Tibial nerve (tissue), 4 donors: ENCODE measurements around the gene SLAIN2.

ENCODE experiments used
- EP300 ChIP-seq, 2 donors: sonication (generic); formaldehyde crosslinking; IDR thresholded peaks; one replicate each; pipeline ENCODE4 v1.6.1; 2017; ENCODE audit warnings: antibody characterized with exemption in 2 of 2, mild to moderate bottlenecking in 1 of 2
- POLR2A ChIP-seq, 2 donors: fragments of 450-650 bp; IDR thresholded peaks; one replicate each; pipeline ENCODE4 v1.6.1; 2017; ENCODE audit warnings: antibody characterized with exemption in 2 of 2, mild to moderate bottlenecking in 2 of 2, moderate library complexity in 2 of 2
- TF ChIP-seq, protein P1 (sequence below), 5 experiments: fragments of 200-600 bp in 3 of 5; fragments of 450-650 bp in 2 of 5; sonication (generic) in 3 of 5; IDR thresholded peaks; one replicate each; pipeline ENCODE4 v1.5.1; 2016 to 2019; ENCODE audit warnings: antibody characterized with exemption in 5 of 5, mild to moderate bottlenecking in 3 of 5, moderate library complexity in 2 of 5

DNA sequence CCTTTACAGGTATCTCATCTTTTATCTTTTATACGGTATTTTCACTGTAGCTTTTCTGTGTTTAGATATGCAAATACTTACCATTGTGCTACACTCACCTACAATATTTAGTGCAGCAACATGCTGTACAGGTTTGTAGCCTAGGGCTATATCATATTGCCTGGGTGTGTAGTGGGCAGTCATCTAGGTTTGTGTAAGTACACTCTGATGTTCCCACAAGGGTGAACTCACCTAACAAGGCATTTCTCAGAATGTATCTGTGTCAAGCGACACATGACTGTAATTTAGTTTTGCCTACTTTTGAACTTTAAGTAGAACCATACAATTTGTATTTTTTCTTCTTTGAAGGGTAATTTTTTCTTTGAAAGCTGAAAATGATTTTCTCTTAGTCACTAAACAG lies 87.6 kb downstream of the SLAIN2 start:
- TF ChIP-seq, protein P1, sequence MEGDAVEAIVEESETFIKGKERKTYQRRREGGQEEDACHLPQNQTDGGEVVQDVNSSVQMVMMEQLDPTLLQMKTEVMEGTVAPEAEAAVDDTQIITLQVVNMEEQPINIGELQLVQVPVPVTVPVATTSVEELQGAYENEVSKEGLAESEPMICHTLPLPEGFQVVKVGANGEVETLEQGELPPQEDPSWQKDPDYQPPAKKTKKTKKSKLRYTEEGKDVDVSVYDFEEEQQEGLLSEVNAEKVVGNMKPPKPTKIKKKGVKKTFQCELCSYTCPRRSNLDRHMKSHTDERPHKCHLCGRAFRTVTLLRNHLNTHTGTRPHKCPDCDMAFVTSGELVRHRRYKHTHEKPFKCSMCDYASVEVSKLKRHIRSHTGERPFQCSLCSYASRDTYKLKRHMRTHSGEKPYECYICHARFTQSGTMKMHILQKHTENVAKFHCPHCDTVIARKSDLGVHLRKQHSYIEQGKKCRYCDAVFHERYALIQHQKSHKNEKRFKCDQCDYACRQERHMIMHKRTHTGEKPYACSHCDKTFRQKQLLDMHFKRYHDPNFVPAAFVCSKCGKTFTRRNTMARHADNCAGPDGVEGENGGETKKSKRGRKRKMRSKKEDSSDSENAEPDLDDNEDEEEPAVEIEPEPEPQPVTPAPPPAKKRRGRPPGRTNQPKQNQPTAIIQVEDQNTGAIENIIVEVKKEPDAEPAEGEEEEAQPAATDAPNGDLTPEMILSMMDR (IDR thresholded peaks at IDR 0.05) = no peak
- no peak for TF ChIP-seq POLR2A (IDR thresholded peaks at IDR 0.05)
- TF ChIP-seq EP300 (IDR thresholded peaks at IDR 0.05) = no peak
